GM19324 (cell line): ENCODE results near the gene PCDHGA3.
"Not testable (repeated sequence)": the region's sequence is repeated elsewhere in the genome, so short reads cannot be mapped to it uniquely, and the experiment has no call there.

Experiments
- ATAC-seq: cut with Tn5 transposase; IDR thresholded peaks from one replicate; pipeline ENCODE4 v1.9.1; 2021; ENCODE audit warnings: mild to moderate bottlenecking, moderate library complexity; ENCODE audit not compliant: unreplicated experiment, low FRiP score

The PCDHGA3 gene

DNA sequence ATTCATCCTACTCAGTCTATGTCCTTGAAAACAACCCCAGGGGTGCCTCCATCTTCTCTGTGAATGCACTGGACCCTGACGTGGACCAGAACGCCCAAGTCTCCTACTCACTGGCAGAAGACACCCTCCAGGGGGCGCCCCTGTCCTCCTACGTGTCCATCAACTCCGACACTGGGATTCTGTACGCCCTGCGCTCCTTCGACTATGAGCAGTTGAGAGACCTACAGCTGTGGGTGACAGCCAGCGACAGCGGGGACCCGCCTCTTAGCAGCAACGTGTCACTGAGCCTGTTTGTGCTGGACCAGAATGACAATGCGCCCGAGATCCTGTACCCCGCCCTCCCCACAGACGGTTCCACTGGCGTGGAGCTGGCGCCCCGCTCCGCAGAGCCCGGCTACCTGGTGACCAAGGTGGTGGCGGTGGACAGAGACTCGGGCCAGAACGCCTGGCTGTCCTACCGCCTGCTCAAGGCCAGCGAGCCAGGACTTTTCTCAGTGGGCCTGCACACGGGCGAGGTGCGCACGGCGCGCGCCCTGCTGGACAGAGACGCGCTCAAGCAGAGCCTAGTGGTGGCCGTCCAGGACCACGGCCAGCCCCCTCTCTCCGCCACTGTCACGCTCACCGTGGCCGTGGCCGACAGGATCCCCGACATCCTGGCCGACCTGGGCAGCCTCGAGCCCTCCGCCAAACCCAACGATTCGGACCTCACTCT is 32.0 kb downstream of the PCDHGA3 start:
- ATAC-seq, result not testable (repeated sequence)

DNA sequence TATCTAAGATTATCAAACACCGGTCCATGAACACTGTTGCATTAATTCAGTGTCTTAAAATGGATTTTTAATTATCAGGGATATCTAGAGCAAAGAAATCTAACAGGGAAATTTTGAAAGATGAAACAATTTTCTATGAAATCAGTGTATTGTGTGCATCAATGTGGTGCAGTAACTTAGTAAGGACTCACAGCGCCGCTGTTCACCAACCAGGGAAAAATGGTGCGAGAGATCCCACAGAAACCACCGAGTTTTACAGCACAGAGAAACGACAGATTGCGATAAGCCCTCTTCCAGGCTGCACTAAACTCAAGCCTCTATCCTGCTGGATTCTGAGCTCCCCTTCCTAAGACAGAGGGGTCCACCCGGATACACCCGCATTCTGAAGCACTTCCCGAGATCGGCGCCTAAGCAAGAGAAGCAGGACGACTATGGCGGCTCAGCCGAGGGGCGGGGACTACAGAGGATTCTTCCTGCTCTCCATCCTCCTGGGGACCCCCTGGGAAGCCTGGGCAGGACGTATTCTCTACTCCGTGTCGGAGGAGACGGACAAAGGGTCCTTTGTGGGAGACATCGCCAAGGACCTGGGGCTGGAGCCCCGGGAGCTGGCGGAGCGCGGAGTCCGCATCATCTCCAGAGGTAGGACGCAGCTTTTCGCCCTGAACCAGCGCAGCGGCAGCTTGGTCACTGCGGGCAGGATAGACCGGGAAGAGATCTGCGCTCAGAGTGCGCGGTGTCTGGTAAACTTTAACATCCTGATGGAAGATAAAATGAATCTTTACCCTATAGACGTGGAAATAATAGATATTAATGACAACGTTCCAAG is 39.1 kb downstream of the PCDHGA3 start, which contains the start of gene PCDHGA7:
TSS of gene PCDHGA7 (plus strand) at position 274 of the 826 bp plus-strand sequence. CDS start at position 432, 158 bp downstream.
- no peak for ATAC-seq

DNA sequence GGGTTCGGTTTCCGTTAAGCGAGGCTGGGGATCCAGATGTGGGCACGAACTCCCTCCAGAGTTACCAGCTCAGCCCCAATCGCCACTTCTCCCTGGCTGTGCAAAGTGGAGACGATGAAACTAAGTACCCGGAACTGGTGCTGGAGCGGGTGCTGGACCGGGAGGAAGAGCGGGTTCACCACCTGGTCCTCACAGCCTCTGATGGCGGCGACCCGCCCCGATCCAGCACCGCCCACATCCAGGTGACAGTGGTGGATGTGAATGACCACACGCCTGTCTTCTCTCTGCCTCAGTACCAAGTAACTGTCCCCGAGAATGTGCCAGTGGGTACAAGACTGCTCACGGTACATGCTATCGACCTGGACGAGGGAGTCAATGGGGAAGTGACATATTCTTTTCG is 39.7 kb downstream of the PCDHGA3 start:
- no peak for ATAC-seq

DNA sequence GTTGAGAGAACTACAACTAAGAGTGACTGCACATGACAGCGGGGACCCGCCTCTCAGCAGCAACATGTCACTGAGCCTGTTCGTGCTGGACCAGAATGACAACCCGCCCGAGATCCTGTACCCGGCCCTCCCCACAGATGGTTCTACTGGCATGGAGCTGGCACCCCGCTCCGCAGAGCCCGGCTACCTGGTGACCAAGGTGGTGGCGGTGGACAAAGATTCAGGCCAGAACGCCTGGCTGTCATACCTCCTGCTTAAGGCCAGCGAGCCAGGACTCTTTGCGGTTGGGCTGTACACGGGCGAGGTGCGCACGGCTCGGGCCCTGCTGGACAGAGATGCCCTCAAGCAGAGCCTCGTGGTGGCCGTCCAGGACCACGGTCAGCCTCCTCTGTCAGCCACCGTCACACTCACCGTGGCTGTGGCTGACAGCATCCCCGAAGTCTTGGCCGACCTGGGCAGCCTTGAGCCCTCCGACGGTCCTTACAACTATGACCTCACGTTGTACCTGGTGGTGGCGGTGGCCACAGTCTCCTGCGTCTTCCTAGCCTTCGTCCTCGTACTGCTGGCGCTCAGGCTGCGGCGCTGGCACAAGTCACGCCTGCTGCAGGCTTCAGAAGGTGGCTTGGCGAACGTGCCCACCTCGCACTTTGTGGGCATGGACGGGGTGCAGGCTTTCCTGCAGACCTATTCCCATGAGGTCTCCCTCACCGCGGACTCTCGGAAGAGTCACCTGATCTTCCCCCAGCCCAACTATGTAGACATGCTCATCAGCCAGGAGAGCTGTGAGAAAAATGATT is 41.0 kb downstream of the PCDHGA3 start:
- no peak for ATAC-seq

DNA sequence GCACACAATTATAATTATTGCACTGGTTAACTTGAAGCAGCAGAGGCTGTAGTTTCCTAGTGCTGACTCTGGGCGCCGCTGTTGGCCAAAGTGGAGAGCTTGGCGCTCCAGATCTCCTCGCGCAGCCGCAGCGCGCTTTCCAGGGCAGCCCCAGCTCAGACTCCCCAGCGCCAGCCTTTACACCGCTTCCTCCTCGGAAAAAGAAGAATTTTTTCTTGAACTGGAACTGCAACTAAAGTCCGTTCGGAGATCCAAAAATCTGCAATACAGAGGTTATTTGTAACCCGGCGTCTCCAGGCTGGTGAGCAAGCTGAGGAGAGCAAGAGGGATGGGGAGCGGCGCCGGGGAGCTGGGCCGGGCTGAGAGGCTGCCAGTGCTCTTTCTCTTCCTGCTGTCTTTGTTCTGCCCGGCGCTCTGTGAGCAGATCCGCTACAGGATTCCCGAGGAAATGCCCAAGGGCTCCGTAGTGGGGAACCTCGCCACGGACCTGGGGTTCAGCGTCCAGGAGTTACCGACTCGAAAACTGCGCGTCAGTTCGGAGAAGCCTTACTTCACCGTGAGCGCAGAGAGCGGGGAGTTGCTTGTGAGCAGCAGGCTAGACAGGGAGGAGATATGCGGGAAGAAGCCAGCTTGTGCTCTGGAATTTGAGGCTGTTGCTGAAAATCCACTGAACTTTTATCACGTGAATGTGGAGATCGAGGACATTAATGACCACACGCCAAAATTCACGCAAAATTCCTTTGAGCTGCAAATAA is 44.1 kb downstream of the PCDHGA3 start, which contains the start of gene PCDHGB4:
TSS of gene PCDHGB4 (plus strand) at position 142 of the 755 bp plus-strand sequence. CDS start at position 329, 187 bp downstream.
- not testable (repeated sequence) for ATAC-seq

DNA sequence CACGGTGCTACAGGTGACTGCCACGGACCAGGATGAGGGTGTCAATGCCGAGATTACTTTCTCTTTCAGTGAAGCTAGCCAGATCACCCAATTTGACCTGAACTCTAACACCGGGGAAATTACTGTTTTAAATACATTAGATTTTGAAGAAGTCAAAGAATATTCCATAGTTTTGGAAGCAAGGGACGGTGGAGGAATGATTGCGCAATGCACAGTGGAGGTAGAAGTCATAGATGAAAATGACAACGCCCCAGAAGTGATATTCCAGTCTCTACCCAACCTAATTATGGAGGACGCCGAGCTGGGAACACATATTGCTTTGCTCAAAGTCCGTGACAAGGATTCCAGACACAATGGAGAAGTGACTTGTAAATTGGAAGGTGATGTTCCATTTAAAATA is 45.0 kb downstream of the PCDHGA3 start:
- ATAC-seq, result no peak

DNA sequence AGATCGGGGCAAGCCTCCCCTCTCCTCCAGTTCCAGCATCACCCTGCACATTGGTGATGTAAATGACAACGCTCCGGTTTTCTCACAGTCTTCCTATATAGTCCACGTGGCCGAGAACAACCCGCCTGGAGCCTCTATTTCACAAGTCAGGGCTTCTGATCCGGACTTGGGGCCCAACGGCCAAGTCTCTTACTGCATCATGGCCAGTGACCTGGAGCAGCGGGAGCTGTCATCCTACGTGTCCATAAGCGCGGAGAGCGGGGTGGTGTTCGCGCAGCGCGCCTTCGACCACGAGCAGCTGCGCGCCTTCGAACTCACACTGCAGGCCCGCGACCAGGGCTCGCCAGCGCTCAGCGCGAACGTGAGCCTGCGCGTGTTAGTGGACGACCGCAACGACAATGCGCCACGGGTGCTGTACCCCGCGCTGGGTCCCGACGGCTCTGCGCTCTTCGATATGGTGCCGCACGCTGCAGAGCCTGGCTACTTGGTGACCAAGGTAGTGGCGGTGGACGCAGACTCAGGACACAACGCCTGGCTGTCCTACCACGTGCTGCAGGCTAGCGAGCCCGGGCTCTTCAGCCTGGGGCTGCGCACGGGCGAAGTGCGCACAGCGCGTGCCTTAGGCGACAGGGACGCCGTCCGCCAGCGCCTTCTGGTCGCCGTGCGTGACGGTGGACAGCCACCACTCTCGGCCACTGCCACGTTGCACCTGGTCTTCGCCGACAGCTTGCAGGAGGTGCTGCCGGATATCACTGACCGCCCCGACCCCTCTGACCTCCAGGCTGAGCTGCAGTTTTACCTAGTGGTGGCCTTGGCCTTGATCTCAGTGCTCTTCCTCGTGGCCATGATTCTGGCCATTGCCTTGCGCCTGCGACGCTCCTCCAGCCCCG is 45.8 kb downstream of the PCDHGA3 start:
- ATAC-seq, result no peak

DNA sequence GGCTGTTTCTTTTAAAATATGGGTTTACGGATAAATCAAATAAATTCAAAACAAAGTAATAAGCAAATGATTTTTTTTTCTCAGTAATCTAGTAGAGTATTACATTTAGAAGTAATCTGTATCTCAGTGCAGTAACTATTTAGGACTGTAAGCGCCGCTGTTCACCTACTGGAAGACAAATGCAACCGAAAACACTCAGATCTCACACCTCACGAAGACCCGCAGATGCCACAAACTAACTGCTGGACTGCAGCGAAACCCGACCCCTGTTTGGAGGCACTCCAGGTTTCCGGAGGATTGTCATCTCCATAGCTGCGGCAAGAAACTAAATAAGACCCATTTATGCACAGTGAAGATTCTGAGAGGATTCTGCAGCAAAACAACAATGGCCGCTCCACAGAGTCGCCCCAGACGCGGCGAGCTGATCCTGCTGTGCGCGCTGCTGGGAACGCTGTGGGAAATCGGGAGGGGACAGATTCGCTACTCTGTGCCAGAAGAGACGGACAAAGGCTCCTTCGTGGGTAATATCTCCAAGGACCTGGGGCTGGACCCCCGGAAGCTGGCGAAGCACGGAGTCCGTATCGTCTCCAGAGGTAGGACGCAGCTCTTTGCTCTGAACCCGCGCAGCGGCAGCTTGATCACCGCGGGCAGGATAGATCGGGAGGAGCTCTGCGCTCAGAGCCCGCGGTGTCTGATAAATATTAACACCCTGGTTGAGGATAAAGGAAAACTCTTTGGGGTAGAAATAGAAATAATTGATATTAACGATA is 49.0 kb downstream of the PCDHGA3 start, which contains the start of gene PCDHGA8:
TSS of gene PCDHGA8 (plus strand) at position 205 of the 770 bp plus-strand sequence. CDS start at position 386, 181 bp downstream.
- no peak for ATAC-seq

DNA sequence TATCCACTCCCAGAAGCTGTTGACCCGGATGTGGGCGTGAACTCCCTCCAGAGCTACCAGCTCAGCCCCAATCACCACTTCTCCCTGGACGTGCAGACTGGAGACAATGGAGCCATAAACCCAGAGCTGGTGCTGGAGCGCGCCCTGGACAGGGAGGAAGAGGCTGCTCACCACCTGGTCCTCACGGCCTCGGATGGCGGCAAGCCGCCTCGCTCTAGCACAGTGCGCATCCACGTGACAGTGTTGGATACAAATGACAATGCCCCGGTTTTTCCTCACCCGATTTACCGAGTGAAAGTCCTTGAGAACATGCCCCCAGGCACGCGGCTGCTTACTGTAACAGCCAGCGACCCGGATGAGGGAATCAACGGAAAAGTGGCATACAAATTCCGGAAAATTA is 49.6 kb downstream of the PCDHGA3 start:
- no peak for ATAC-seq

DNA sequence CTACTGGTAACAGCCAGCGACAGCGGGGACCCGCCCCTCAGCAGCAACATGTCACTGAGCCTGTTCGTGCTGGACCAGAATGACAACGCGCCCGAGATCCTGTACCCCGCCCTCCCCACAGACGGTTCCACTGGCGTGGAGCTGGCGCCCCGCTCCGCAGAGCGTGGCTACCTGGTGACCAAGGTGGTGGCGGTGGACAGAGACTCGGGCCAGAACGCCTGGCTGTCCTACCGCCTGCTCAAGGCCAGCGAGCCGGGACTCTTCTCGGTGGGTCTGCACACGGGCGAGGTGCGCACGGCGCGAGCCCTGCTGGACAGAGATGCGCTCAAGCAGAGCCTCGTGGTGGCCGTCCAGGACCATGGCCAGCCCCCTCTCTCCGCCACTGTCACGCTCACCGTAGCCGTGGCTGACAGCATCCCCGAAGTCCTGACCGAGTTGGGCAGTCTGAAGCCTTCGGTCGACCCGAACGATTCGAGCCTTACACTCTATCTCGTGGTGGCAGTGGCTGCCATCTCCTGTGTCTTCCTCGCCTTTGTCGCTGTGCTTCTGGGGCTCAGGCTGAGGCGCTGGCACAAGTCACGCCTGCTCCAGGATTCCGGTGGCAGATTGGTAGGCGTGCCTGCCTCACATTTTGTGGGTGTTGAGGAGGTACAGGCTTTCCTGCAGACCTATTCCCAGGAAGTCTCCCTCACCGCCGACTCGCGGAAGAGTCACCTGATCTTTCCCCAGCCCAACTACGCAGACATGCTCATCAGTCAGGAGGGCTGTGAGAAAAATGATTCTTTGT is 51.0 kb downstream of the PCDHGA3 start:
- ATAC-seq, result not testable (repeated sequence)
